HG03457 (cell line): ENCODE results near the gene KIF13A.
"Not testable (repeated sequence)": the region's sequence is repeated elsewhere in the genome, so short reads cannot be mapped to it uniquely, and the experiment has no call there.

Experiments used
- ATAC-seq: cut with Tn5 transposase; IDR thresholded peaks from one replicate; pipeline ENCODE4 v1.9.1; 2021; ENCODE audit warnings: moderate number of reproducible peaks; ENCODE audit not compliant: unreplicated experiment

The KIF13A gene

DNA sequence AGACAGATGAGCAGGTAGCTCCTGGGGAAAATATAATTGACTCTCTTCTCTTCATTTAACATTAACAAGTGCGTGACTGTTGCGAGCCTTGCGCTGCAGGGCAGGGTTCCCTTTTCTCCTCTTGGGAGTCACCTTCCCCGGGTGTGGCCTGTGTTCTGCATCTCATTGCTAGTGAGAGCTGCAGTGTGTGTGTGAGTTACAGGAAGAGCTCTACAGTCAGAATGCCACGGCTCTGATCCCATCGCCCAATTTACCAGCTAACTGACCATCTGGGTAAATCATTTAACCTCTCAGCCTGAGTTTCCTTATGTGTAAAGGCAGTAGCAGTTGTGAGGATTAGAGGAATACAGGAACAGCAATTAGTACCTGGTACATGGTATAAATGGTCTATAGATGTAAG lies 173.9 kb downstream of the KIF13A start:
- no peak for ATAC-seq

DNA sequence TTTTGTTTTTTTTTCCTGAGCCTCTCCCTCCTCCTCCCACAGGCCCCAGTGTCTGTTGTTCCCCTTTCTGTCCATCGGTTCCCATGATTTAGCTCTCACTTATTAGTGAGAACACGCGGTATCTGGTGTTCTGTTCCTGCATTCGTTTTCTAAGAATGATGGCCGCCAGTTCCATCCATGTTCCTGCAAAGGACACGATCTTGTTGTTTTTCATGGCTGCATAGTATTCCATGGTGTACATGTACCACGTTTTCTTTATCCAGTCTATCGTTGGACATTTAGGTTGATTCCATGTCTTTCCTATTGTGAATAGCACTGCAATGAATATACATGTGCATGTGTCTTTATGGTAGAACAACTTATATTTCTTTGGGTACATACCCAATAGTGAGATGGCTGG lies 175.1 kb downstream of the KIF13A start:
- no peak for ATAC-seq

DNA sequence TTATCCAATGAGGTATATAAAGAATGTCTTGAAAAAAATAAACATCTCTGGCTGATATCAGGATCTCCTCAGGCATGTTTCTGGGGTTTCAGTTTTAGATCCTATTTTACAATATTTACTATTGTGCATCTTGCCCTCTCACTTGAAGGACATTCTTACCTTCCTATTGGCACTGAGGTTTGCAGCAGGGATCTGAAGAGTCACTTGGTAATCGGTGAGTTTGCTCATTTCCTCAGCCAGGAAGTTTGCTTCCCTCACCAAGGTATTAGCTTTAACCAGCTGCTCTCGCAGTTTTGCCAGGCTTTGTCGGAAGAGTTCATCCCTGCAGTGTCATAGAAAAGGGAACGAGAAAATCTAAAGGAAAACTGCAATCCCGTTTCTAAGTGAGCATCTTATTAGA lies 178.8 kb downstream of the KIF13A start:
- ATAC-seq = no peak

DNA sequence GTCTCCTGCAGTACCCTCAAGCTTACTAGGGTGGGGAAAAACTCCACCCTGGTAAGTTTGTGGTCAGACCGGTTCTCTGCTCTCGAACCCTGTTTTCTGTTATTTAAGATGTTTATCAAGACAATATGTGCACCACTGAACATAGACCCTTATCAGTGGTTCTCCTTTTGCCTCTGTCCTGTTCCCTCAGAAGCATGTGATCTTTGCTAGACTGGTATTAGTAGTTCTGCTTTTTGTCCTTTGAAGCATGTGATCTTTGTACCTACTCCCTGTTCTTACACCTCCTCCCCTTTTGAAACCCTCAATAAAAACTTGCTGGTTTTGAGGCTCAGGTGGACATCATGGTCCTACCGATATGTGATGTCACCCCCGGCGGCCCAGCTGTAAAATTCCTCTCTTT lies 180.0 kb downstream of the KIF13A start:
- not testable (repeated sequence) for ATAC-seq

DNA sequence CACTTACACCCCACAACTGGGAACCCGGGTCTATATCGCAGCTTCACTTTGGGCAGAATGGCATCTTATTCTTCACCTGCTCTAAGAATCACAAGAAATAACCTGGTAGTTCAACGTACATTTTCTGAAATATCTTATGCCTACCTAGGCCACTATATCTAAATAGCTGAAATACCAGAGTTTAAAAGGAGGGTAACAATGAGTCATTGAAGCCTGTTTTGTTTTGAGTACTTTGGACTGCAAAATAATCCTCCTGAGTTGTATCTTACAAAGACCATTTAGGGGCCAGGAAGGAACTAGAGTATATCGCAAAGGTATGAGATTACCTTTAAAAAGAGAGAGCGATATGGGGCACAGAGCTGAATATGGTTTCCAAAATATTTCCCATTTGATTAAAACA lies 184.0 kb downstream of the KIF13A start:
- no peak for ATAC-seq

DNA sequence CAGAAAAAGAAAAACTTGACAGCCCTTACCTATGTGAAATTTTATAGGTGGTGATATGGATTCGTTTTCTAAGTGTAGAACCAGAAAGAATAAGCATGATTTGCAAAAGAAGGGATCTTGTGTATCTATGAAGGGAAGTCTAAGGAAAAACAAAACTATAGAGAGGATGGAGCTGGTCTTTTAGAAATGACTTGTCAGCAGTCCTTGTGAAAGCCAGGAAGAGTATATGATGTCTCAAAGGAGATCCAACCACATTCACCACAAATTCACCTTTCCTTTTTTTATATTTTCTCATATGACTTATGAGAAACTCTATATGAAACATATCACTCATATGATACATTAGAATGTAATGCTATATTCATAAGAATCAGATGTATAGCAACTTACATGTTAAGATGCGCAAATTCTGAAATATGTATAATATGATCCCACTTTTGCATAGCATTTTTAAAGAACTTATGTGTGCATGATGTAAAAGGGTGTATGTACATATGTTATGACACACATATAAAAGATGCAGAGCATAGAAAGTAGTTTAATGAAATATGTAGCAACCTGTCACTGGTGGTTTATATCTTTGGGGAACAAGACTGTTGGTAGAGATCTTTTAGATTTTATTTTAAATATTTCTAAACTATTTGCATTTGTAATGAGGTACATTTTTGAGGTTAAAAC lies 188.8 kb downstream of the KIF13A start:
- ATAC-seq = no peak

DNA sequence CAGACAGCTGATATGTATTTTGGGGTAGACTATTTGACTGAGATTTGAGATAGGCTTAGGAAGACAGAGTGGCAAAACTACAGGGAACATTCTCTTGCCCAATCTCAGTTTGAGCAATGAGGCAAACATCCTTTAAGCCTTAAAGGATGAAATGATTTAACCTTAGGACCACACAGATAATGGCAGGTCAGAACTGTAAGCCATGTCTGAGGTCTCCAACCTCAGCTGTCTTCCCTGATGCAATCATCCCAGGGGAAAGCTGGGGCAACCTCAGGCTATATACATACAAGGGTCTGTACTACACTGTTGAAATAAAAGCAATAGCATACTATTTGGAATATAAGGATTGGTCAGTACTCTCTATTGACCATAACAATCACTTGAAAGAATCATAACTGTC lies 196.9 kb downstream of the KIF13A start:
- no peak for ATAC-seq

DNA sequence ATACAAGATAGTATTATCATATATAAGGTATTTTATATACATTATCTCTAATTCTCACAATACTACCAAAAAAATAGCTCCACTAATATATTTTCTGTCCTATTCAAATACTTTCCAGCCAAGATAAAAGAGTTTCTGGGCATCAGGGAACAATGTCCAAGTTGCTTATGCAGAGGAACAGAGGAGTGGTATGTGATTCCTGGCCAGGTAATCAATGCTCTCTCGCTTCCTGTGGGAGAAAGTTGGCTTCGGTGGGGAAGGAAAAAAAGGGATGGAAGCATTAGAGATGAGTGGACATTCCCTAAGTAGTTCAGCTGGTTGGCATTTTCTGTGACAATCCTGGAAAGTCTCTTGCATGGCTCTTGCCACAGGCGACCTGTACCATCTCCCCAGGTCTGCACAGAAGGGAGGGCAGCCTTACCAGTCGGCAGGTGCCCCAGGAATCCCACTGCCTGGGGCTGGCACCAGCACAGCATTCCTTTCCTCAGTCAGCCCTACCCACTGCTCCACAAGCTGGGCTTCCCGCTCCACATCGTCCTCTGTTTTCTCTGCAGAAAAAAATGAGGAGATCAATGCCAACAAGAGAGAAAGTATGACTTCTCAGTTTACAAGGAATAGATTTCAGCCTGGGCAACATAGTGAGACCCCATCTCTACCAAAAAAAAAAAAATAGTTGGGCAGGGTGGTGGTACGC lies 202.2 kb downstream of the KIF13A start:
- no peak for ATAC-seq

DNA sequence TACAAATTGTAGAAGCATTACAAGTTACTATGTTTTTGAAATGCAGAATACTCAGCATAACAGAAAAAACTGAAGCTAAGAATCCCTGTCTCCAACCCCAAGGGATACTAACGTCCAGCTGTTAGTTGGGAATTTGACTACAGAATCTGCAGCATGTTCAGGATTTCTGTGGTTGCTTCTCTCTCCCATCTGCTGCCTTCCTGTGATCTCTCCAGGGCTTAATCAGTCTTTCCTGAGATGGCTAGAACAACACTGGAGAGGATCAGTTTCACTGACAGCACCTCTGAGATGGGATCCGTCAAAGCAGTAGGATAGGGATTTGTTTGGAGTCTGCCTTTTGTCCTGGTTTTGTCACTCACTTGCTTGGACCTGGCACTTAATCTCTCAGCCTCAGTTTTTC lies 207.4 kb downstream of the KIF13A start:
- ATAC-seq = no peak

DNA sequence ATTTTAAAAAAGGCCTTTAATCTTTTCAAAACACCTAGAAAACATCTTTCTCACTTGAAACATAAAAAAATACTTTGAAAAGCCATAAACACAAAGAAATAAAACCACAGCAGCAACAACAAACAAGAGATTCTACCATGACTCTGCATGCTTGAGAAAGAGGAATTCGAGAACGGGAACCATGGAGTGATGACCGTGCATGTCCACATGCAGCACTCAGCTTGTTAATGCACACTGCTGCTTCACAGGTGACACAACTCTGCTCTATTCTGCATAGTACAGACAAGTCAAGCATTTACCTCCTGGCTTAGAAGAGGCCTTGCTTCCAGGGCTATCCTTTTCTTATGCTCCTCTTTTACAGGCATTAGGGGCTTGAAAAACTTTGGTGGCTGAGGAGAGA lies 215.8 kb downstream of the KIF13A start:
- no peak for ATAC-seq

DNA sequence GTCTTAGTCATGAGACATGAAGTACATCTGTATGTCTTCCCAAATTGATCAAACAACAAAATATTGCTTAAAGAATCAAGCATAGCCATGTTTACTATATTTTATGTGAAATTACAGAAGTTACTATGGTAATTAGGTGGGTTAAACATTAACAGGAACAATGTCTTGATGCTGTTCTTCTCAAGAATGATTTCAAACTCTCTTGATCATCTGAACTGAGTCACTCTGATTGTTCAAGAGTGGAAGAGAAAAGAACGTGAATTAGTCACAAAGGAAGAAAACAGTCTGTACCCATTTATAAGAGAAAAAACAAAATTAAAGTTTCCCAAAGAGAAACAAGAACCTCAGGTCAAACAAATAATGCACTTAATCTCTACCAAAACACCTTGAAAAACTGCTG lies 218.6 kb downstream of the KIF13A start:
- ATAC-seq = no peak

DNA sequence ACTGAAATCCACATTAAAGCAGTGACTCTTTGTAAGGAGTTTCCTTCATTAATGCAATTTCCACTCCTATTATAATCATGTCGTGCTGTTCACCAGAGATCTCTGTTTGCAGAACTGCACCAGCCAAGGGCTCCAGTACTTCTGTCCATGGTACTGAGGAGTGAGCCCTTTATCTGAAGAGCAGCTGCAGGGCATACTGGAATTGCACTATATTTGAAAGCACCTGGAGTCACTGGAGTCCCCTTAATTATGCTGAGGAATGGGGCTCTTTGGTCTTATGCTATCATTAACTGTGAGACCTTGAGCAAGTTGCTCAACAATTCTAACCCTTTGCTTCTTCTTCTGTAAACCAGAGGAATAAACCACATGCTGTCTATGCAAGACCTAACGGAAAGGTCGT lies 219.0 kb downstream of the KIF13A start:
- no peak for ATAC-seq

DNA sequence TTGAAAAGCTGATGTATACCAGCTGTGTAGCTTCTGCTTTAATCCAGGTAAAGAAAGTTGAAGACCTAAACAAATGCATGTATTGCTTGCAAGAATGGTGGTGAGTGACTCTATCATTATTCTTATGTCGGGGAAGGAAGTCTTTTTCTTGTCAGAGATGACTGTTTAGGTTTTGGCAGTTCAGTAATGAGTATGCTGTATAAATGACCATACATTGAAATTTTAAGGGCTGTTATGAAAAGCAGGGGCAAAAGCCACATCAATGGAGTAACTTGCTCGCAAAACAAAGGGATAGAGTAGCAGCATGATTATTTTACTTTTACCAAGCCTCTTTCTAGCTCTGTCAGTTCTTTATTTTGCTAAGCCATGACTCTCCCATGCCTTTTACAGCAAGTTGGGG lies 224.8 kb downstream of the KIF13A start:
- no peak for ATAC-seq

DNA sequence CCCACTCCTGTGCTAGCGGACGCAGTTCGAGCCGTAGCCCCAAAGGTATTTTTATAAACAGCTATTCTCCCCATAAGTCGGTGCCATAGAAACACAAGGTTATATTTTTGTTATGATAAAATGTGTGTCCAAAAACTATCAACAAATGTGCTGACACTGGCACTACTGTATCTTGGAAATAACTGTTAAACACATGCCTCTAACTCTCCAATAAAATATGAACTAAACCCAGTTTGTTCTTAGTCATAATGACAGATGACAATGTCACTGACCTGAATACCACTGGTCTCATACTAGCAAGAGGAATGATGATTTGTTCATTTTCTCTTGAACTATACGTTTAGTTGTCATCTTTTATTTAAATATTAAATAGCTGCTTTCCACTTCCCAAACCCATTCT lies 229.3 kb downstream of the KIF13A start:
- no peak for ATAC-seq

DNA sequence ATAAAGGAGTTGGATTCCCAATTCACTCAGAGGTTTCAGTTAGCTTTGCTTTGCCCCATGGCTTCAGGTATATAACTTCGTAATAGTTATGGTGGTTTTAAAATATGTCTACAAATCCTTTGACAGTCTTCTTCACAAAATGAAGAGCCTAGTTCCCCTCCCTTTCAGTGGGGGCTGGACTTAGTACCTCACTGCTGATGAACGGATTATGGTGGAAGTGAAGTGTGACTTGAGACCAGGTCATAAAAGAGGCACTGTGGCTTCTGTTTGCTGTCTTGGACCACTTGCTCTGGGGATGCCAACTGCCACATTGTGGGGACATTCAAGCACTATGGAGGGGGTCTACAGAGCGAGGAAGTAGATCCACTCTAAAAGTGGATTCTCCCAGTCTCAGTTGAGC lies 233.2 kb downstream of the KIF13A start:
- ATAC-seq = no peak

DNA sequence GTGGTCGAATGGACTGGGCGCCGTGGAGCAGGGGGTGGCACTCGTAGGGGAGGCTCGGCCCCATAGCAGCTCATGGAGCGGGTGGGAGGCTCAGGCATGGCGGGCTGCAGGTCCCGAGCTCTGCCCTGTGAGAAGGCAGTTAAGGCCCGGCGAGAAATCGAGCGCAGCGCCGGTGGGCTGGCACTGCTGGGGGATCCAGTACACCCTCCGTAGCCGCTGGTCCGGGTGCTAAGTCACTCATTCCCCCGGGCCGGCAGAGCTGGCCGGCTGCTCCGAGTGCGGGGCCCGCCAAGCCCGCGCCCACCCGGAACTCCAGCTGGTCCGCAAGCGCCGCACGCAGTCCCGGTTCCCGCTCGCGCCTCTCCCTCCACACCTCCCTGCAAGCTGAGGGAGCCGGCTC lies 242.1 kb downstream of the KIF13A start:
- ATAC-seq = not testable (repeated sequence)

DNA sequence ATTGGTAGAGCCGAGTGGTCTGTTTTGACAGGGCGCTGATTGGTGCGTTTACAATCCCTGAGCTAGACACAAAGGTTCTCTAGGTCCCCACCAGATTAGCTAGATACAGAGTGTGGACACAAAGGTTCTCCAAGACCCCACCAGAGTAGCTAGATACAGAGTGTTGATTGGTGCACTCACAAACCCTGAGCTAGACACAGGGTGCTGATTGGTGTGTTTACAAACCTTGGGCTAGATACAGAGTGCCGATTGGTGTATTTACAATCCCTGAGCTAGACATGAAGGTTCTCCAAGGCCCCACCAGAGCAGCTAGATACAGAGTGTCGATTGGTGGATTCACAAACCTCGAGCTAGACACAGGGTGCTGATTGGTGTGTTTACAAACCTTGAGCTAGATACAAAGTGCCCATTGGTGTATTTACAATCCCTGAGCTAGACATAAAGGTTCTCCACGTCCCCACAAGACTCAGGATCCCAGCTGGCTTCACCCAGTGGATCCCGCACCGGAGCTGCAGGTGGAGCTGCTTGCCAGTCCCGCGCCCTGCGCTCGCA lies 242.6 kb downstream of the KIF13A start:
- ATAC-seq = not testable (repeated sequence)

DNA sequence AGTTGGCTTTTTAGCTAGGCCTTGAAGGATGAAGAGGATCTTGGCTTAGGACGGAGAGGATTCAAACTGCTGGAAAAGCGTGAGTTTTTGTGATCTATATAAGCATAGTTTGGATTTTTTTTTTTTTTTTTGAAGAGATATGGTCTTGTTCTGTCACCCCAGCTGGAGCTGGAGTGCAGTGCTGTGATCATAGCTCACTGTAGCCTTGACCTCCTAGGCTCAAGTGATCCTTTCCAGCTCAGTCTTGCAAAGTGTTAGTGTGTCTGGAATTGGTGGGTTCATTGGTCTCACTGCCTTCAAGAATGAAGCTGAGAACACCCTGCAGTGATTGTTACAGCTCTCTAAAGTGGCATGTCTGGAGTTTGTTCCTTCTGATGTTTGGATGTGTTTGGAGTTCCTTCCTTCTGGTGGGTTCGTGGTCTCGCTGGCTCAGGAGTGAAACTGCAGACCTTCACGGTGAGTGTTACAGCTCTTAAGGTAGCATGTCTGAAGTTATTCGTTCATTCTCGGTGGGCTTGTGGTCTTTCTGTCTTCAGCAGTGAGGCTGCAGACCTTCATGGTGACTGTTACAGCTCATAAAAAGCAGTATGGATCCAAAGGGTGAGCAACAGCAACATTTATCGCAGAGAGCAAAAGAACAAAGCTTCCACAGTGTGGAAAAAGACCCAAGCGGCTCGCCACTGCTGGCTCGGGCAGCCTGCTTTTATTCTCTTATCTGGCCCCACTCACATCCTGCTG lies 243.2 kb downstream of the KIF13A start:
- ATAC-seq = no peak

DNA sequence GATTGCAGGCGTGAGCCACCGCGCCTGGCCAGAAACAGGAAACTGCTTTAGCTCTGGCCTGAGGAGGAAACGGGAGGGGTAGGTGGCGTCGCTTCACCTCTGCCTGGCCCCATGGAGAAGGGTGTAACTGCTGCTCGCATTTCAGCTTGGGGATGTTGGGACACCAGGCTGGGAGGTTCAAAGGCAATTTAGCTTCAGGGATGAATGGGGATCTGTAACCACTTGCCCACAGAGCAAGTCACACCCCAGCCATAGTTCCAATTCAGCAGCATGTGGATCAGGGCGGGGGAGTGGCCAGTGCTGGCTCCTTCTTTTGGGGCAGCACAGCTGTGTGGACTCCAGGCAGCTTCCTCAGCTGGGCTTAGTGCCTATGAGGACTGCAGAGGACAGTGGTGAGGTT lies 245.9 kb downstream of the KIF13A start:
- no peak for ATAC-seq

DNA sequence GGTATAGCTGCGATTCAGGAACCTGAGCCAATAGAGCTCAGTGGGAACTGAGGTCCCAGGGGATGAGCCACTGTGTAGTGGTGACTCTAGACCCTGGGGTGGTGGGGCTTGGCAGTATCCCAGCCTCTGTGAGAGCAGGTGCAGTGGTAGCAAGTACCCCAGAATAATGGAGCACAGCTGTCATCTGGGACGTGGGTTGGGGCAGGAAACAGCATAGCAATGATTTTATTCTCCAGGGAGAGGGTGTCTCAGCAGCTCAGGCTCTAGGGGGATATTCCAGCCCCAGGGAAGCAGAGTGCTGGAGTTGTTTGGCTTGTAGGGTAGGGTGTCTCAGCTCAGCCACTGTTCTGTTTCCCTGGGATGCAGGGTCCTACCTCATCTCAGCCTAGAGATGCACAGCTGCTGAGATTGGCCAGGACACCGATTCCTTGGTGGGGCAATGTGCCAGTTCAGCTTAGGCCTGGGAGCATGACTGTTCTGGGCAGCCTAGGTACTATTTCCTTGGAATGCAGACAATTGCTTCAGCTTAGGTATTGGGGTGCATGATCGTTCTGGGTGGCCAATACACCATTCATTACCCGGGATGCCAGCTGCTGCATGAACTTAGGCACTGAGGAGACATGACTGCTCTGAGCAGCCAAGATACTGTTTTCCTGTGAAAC lies 246.7 kb downstream of the KIF13A start:
- ATAC-seq = no peak

DNA sequence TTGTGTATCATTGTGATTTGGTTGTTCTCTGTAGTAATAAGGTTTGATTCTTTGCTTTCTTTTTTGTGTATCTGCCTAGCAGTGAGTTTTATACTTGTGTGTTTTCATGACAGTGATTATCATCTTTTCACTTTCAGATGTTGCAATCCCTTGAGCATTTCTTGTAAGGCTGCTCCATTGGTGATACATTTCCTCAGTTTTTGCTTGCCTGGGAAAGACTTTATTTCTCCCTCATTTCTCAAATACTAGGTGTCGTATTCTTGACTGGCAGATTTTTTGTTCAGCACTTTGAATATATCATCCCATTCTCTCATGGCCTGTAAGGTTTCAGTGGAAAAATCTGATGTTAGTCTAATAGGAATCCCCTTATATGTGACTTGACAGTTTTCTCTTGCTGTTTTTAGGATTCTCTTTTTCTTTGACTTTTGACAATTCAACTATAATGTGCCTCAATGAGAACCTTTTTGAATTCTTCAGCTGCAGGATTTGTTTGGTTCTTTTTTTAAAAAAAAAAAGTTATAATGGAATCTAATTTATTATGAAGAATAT lies 249.7 kb downstream of the KIF13A start:
- ATAC-seq = no peak
